Loucy (cell line): ENCODE data around the gene CYTIP.

Experiments used
- CTCF ChIP-seq: fragments of 200-600 bp; sonication (generic); conservative IDR thresholded peaks from 2 replicates; pipeline ENCODE4 v1.5.1; 2014; ENCODE audit warnings: mild to moderate bottlenecking, antibody characterized with exemption, low read length
- EZH2phosphoT487 ChIP-seq: fragments of 200-600 bp; IDR thresholded peaks from 2 replicates; pipeline ENCODE4 v1.6.1; 2018; ENCODE audit warnings: antibody characterized with exemption, mild to moderate bottlenecking, moderate library complexity, borderline replicate concordance

- TF ChIP-seq CTCF: no peak
- no peak for TF ChIP-seq EZH2phosphoT487
These were observed 28.2 kb downstream of the CYTIP start for GRCh38 chr2:157415591-157416101.
